ENCODE measurements around the gene MARF1. TPM values are rescaled to one million over a fixed set of nuclear protein-coding genes. Genes with fewer than 3 reads are reported as not detected.
"Not testable (repeated sequence)": the region's sequence is repeated elsewhere in the genome, so short reads cannot be mapped to it uniquely, and the experiment has no call there.

MARF1 gene
- total RNA-seq, 1 donor from 2014 or later = 48.4 TPM

GRCh38 chr16:15607700-15608396, 35.1 kb downstream of the MARF1 start:
- peak; percentile 98 for ATAC-seq

GRCh38 chr16:15607221-15607699, 35.7 kb downstream of the MARF1 start:
- ATAC-seq; DNase-seq (ENCODE audit: missing footprints); intact Hi-C loops (cut with DNase I): not testable (repeated sequence)

More at GRCh38 chr16:15607700-15608396, 35.1 kb downstream of the MARF1 start:
- peak; percentile 78 for DNase-seq (ENCODE audit: missing footprints)
- intact Hi-C loops (cut with DNase I) = loop anchor here (2.0 kb wide), 1 partner anchor 35 kb away; the partner anchor contains the start of gene MARF1

- intact Hi-C loops (cut with DNase I) = no loop called here
- no peak for ATAC-seq
- DNase-seq (ENCODE audit: missing footprints) = no peak
These were observed 36.3 kb downstream of the MARF1 start for GRCh38 chr16:15606518-15607220.

- ATAC-seq (no peak), DNase-seq (ENCODE audit: missing footprints) (no peak)
- intact Hi-C loops (cut with DNase I) = no loop called here
These were observed 37.0 kb downstream of the MARF1 start for GRCh38 chr16:15605839-15606517.

GRCh38 chr16:15604460-15605440, 38.2 kb downstream of the MARF1 start:
- intact Hi-C loops (cut with DNase I) = no loop called here
- DNase-seq (ENCODE audit: missing footprints) = no peak
- ATAC-seq = no peak

GRCh38 chr16:15602285-15603044, 40.5 kb downstream of the MARF1 start:
- ATAC-seq = no peak
- no peak for DNase-seq (ENCODE audit: missing footprints)

GRCh38 chr16:15601212-15601879, 41.6 kb downstream of the MARF1 start:
- intact Hi-C loops (cut with DNase I) = no loop called here
- ATAC-seq (no peak), DNase-seq (ENCODE audit: missing footprints) (no peak)

More at GRCh38 chr16:15602285-15603044, 40.5 kb downstream of the MARF1 start:
- intact Hi-C loops (cut with DNase I) = no loop called here

GRCh38 chr16:15599303-15600070, 43.5 kb downstream of the MARF1 start:
- intact Hi-C loops (cut with DNase I) = no loop called here
- ATAC-seq (no peak), DNase-seq (ENCODE audit: missing footprints) (no peak)

GRCh38 chr16:15598648-15599190, 44.2 kb downstream of the MARF1 start:
- intact Hi-C loops (cut with DNase I) = no loop called here
- DNase-seq (ENCODE audit: missing footprints) (no peak), ATAC-seq (no peak)

GRCh38 chr16:15597822-15598647, 44.9 kb downstream of the MARF1 start:
- ATAC-seq (no peak), DNase-seq (ENCODE audit: missing footprints) (no peak)
- intact Hi-C loops (cut with DNase I) = no loop called here

- ATAC-seq (no peak), DNase-seq (ENCODE audit: missing footprints) (no peak)
- intact Hi-C loops (cut with DNase I) = no loop called here
These were observed 45.8 kb downstream of the MARF1 start for GRCh38 chr16:15597135-15597534.

- ATAC-seq (no peak), DNase-seq (ENCODE audit: missing footprints) (no peak)
- intact Hi-C loops (cut with DNase I) = no loop called here
These were observed 48.1 kb downstream of the MARF1 start for GRCh38 chr16:15594711-15595320.

GRCh38 chr16:15593235-15593634, 49.7 kb downstream of the MARF1 start:
- no peak for ATAC-seq
- intact Hi-C loops (cut with DNase I) = no loop called here
- DNase-seq (ENCODE audit: missing footprints) = no peak

- DNase-seq (ENCODE audit: missing footprints) (no peak), ATAC-seq (no peak)
- intact Hi-C loops (cut with DNase I) = no loop called here
These were observed 50.6 kb downstream of the MARF1 start for GRCh38 chr16:15592324-15592723.

Measured in Right ventricle myocardium inferior (tissue), 1 donor.